ENCODE measurements around the gene WDR45. TPM values are rescaled to one million over a fixed set of nuclear protein-coding genes. Genes with fewer than 3 reads are reported as not detected.

WDR45 gene
- total RNA-seq, 2 experiments from 2014 or later, result 34.8 to 50.5 TPM

GRCh38 chrX:49053223-49054072 lies 26.2 kb downstream of the WDR45 start:
- peaks cover 5% of the 10 kb centered on the region for H3K36me3 Mint-ChIP-seq
- DNase-seq (peak; percentile 79), ATAC-seq (peak; percentile 85)
- peaks cover 38% of the 10 kb centered on the region for H3K4me1 Mint-ChIP-seq
- H3K4me3 Mint-ChIP-seq, result peak overlapping the region; percentile 80
- no peaks in the 10 kb centered on the region for H3K9me3 Mint-ChIP-seq (ENCODE audit: low read depth)
- H3K27ac Mint-ChIP-seq, result peak overlapping the region; percentile 92
- CTCF ChIA-PET, result no interaction called here
- H3K27me3 Mint-ChIP-seq, result no peaks in the 10 kb centered on the region

DNA sequence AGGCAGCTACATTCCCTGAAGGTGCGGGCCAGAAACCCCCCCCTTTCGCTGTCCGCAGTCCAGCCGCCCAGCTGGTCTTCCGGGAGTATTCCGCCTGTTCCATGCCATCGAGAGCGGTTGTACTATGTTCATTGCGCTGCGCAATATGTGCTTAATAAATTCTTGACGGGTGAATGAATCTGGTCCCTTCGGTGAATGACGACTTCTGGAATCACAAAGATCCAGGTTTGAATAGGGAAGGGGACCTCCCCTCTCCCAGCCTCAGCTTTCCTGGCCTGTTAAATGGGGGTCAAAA lies 35.8 kb downstream of the WDR45 start:
- CTCF ChIA-PET, result interaction anchor here (0.9 to 2.3 kb wide), 7 partner anchors 24 to 146 kb away, joined by 3 to 9 read pairs (median 4); partner anchors contain the start of genes GRIPAP1, OTUD5, PQBP1 and TIMM17B
- Mint-ChIP-seq H3K4me1 (peaks cover 31% of the 10 kb centered on the region), H3K27me3 (no peaks in the 10 kb centered on the region), H3K9me3 (ENCODE audit: low read depth) (no peaks in the 10 kb centered on the region), H3K36me3 (peaks cover under 1% of the 10 kb centered on the region), H3K27ac (peak overlapping the region; percentile 90), H3K4me3 (peak overlapping the region; percentile 89)
- DNase-seq (no peak), ATAC-seq (no peak)

DNA sequence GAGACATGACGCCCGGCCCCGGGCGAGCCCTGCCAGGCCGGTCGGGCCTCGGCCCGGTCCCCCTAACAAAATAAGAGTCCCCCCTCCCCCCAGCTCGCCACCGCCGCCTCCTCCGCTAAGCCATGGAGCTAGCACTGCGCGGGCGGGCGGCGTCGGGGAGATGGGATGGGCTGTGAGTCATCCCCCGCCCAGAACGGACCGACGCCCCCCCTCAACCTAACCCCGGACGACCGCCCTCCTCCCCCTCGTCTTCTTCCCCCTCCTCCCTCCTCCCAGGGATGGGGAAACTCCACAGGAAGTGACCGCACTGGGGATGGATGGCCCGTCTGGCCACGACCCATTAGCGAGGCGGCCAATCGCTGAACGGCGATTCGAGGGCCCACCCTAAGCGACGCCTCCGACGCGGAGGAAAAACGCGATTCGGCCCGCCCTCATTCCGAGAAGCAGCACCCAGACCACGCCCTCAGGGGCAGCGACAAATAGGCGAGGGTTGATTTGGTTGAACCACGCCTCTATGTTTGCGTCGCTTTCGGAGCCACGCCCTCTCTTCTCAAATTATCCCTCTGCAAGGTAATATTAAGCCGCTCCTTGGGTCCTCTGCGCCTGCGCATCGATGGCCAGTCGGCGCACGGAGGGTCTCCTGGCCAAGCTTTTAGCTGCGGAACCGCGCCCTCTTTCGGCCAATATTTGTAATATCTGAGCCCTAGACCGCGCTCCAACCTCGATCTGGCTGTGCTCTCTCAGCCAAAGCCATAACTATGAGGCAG lies 36.3 kb downstream of the WDR45 start, which contains the start of gene TFE3:
TFE3 (minus strand) TSS at position 138 of the 767 bp plus-strand sequence; CDS start at position 7, 131 bp downstream.
- Mint-ChIP-seq H3K27ac (peak within 1 kb of the TSS; percentile 90), H3K4me1 (peaks cover 34% of the 10 kb centered on the region), H3K9me3 (ENCODE audit: low read depth) (no peaks in the 10 kb centered on the region), H3K4me3 (peak within 1 kb of the TSS; percentile 89), H3K27me3 (no peaks in the 10 kb centered on the region), H3K36me3 (peaks cover 6% of the 10 kb centered on the region)
- CTCF ChIA-PET, result interaction anchor here (0.9 to 2.3 kb wide), 9 partner anchors 12 to 146 kb away, joined by 3 to 9 read pairs (median 4); partner anchors contain the start of genes GRIPAP1, OTUD5, PQBP1 and TIMM17B
- ATAC-seq, result peak; percentile 89
- peak; percentile 98 for DNase-seq

DNA sequence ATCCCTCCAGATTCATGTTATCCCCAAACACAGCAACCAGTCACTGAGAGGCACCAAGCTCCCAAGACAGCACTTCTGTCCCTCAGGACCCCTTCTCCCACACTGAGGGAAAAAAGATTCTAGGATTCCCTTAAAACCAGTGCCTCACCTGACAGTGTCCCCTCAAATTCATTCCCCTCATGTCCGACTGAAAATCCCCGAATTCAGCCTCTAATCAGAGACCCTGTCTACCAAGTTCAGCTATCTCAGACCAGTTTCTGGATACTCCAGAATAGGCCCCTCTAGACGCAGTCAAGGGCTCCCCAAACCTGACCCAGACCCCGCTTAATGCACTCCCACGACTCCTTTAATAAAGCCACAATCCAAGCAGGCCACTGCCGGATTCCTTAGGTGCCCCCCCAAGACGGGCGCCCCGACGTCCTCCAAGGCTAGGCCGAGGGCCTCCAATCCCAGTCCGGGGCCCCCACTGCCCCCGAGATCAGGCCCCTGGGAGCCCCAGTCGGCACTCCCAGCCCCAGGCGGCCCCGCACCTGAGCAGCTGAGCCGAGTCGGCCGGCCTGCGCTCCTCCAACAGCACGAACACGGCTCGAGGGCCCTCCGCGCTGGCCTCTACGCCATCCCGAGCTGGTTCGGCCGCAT lies 37.0 kb downstream of the WDR45 start:
- Mint-ChIP-seq H3K27me3 (no peaks in the 10 kb centered on the region), H3K4me3 (peak overlapping the region; percentile 89), H3K9me3 (ENCODE audit: low read depth) (no peaks in the 10 kb centered on the region), H3K36me3 (peaks cover 11% of the 10 kb centered on the region), H3K4me1 (peaks cover 36% of the 10 kb centered on the region), H3K27ac (peak overlapping the region; percentile 90)
- ATAC-seq (peak; percentile 10), DNase-seq (no peak)
- CTCF ChIA-PET, result interaction anchor here (0.9 to 2.3 kb wide), 8 partner anchors 13 to 125 kb away, joined by 3 to 9 read pairs (median 4); partner anchors contain the start of genes GRIPAP1 and OTUD5

DNA sequence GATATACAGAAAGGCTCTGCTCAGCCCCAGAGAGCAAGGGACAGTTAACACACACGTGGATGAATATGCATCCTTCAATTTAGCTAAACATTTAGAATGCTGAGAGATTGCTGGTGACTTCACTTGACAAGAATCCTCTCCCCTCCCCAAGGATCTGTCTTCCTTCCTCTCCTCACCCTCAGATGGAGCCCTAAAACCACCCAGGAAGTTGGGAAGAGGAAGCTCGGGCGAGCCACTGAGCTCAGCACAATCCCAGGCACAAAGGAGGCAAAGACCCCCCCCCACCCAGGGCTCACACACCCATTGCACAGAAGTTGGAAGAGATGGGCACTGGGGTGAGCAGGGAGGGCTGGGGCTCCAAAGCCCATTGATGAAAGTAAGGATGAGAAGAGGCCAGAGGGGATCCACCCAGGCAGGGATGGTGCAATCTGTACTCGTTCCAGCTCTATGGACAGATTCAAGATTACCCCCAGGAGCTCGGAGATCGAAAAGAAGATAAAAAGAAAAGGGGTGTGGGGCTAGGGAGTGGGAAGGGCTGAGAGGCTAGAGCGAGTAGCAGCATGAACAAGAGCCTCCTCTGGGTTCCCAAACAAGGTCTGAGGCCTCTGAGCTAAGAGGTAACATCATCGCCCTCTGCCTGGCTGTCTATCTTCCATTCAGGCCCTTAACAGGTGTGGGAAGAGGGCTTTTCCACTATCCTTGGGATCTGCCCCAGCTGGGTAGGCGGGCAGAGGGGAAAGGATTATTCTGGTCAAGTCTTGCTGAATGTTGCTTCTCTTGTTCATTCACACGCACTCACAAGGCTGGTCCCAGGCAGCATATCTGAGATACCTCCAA lies 37.7 kb downstream of the WDR45 start:
- CTCF ChIA-PET, result interaction anchor here (0.9 to 2.3 kb wide), 5 partner anchors 13 to 126 kb away, joined by 3 to 9 read pairs (median 4); partner anchors contain the start of gene OTUD5
- no peaks in the 10 kb centered on the region for H3K9me3 Mint-ChIP-seq (ENCODE audit: low read depth)
- H3K4me1 Mint-ChIP-seq, result peaks cover 37% of the 10 kb centered on the region
- ATAC-seq (no peak), DNase-seq (no peak)
- peak overlapping the region; percentile 90 for H3K27ac Mint-ChIP-seq
- H3K36me3 Mint-ChIP-seq, result peaks cover 12% of the 10 kb centered on the region
- no peaks in the 10 kb centered on the region for H3K27me3 Mint-ChIP-seq
- H3K4me3 Mint-ChIP-seq, result peak overlapping the region; percentile 89

- H3K27ac Mint-ChIP-seq, result peak overlapping the region; percentile 76
- H3K27me3 Mint-ChIP-seq, result no peaks in the 10 kb centered on the region
These were observed 39.2 kb downstream of the WDR45 start for GRCh38 chrX:49040376-49040955.

DNA sequence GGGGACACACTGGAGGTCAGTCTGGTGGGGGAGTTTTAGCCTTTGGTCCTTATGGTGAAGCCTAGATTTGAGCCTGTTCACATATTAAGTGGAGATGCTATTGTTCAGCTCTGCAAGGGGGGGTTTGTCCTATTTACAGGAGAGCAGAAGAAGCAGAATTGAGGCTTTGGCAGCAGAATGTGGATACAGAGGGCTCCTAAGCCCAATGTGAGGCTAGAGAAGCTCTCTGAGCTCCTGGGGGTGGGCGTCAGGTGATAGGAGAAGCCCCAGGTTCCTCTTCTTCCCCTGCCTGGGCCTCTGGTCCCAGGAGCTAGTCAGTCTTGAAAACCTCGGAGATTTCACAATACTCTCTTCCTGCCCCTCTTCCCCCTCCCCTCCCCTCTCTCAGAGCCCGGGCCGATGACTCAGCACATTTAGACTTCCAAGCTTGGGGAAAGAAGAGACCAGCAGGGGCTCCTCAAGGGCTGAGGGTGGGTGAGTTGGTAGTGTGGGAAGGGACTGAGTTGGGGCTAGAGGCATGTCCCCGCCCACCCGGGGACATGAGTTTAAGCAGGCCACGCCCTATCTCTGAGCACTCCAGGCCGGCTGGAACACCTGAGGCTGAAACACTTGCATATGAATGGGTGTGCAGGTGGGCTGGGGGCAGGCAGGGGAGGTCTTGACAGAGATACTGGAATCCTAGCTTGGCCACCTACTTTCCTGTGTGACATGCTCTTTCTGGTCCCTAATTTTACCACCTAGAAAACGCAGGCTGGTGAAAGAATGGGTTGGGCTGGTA lies 39.9 kb downstream of the WDR45 start:
- peak overlapping the region; percentile 76 for H3K27ac Mint-ChIP-seq
- H3K4me1 Mint-ChIP-seq, result peaks cover 37% of the 10 kb centered on the region
- CTCF ChIA-PET, result interaction anchor here (1.0 to 1.3 kb wide), 2 partner anchors 37 to 94 kb away, joined by 3 read pairs; partner anchors contain the start of gene GRIPAP1
- H3K27me3 Mint-ChIP-seq, result no peaks in the 10 kb centered on the region
- H3K9me3 Mint-ChIP-seq (ENCODE audit: low read depth), result no peaks in the 10 kb centered on the region
- ATAC-seq (no peak), DNase-seq (peak; percentile 55)
- H3K4me3 Mint-ChIP-seq, result peak overlapping the region; percentile 47
- peaks cover 14% of the 10 kb centered on the region for H3K36me3 Mint-ChIP-seq

More at GRCh38 chrX:49040376-49040955, 39.2 kb downstream of the WDR45 start:
- Mint-ChIP-seq H3K4me3 (peak overlapping the region; percentile 47), H3K9me3 (ENCODE audit: low read depth) (no peaks in the 10 kb centered on the region), H3K36me3 (peaks cover 14% of the 10 kb centered on the region), H3K4me1 (peaks cover 37% of the 10 kb centered on the region)
- DNase-seq (no peak), ATAC-seq (no peak)
- CTCF ChIA-PET, result interaction anchor here (1.3 kb wide), 1 partner anchor 38 kb away, joined by 3 read pairs; the partner anchor contains the start of gene GRIPAP1

- H3K9me3 Mint-ChIP-seq (ENCODE audit: low read depth), result no peaks in the 10 kb centered on the region
- H3K27me3 Mint-ChIP-seq, result no peaks in the 10 kb centered on the region
- CTCF ChIA-PET, result no interaction called here
- H3K27ac Mint-ChIP-seq, result peak overlapping the region; percentile 56
- H3K4me1 Mint-ChIP-seq, result peaks cover 30% of the 10 kb centered on the region
- ATAC-seq (no peak), DNase-seq (no peak)
- no peak overlapping the region for H3K4me3 Mint-ChIP-seq
- peaks cover 29% of the 10 kb centered on the region for H3K36me3 Mint-ChIP-seq
These were observed 41.7 kb downstream of the WDR45 start for GRCh38 chrX:49037883-49038475.

- H3K9me3 Mint-ChIP-seq (ENCODE audit: low read depth), result no peaks in the 10 kb centered on the region
- H3K4me1 Mint-ChIP-seq, result no peaks in the 10 kb centered on the region
- no peak overlapping the region for H3K4me3 Mint-ChIP-seq
These were observed 49.4 kb downstream of the WDR45 start for GRCh38 chrX:49030283-49030682.

GRCh38 chrX:49029876-49030275 lies 49.8 kb downstream of the WDR45 start:
- no peaks in the 10 kb centered on the region for H3K4me1 Mint-ChIP-seq
- no peak overlapping the region for H3K27ac Mint-ChIP-seq
- DNase-seq, result no peak
- no peak overlapping the region for H3K4me3 Mint-ChIP-seq
- no peaks in the 10 kb centered on the region for H3K9me3 Mint-ChIP-seq (ENCODE audit: low read depth)
- no peaks in the 10 kb centered on the region for H3K27me3 Mint-ChIP-seq
- ATAC-seq, result no peak
- H3K36me3 Mint-ChIP-seq, result peaks cover 23% of the 10 kb centered on the region
- CTCF ChIA-PET, result no interaction called here

More at GRCh38 chrX:49030283-49030682, 49.4 kb downstream of the WDR45 start:
- Mint-ChIP-seq H3K36me3 (peaks cover 23% of the 10 kb centered on the region), H3K27me3 (no peaks in the 10 kb centered on the region), H3K27ac (no peak overlapping the region)
- no peak for DNase-seq
- ATAC-seq, result no peak
- CTCF ChIA-PET, result no interaction called here
